Measurements from ENCODE around the gene NPPA. TPM values are rescaled to one million over a fixed set of nuclear protein-coding genes. Genes with fewer than 3 reads are reported as not detected.

The NPPA gene
- total RNA-seq, 1 experiment from 2014 or later, result not detected

GRCh38 chr1:11874624-11875023 is 27.0 kb upstream of the NPPA start:
- ATAC-seq, result no peak
- BruUV-seq (replicated peaks), result no TSS peak
- Histone ChIP-seq H3K9ac (ENCODE audit: low read length) (no peak overlapping the region), H3K9me3 (ENCODE audit: low read length) (no peaks in the 10 kb centered on the region), H3K27ac (ENCODE audit: low read length) (no peak overlapping the region), H3F3A (ENCODE audit: low read length, unreplicated experiment) (no peaks in the 10 kb centered on the region), H3K4me2 (ENCODE audit: low read length) (no peak overlapping the region), H3K27me3 (ENCODE audit: low read length) (peaks cover 9% of the 10 kb centered on the region), H3K4me1 (ENCODE audit: insufficient read depth, low read length) (no peaks in the 10 kb centered on the region), H3K79me2 (ENCODE audit: low read length) (no peaks in the 10 kb centered on the region), H3K9me2 (replicated peaks; ENCODE audit: low read length) (no peaks in the 10 kb centered on the region), H2AFZ (ENCODE audit: low read length) (no peak overlapping the region), H4K20me1 (ENCODE audit: low read length) (no peaks in the 10 kb centered on the region), H3K4me3 (ENCODE audit: low read length) (no peak overlapping the region), H3K36me3 (ENCODE audit: low read depth, low read length) (no peaks in the 10 kb centered on the region)
- no peak for TF ChIP-seq EZH2phosphoT487 (IDR thresholded peaks at IDR 0.05; ENCODE audit: borderline replicate concordance, low read length)
- TF ChIP-seq EZH2 (IDR thresholded peaks at IDR 0.05; ENCODE audit: low read length, unreplicated experiment), result no peak
- no peak for TF ChIP-seq CTCF (conservative IDR thresholded peaks at IDR 0.05; ENCODE audit: low read depth, low read length)
- ChIA-PET POLR2A (ENCODE audit: unreplicated experiment) (no interaction called here), CTCF (no interaction called here)
- intact Hi-C loops (cut with micrococcal nuclease), result no loop called here
- no peak for DNase-seq

- H3K4me2 ChIP-seq (ENCODE audit: low read length), result no peak overlapping the region
- POLR2A ChIA-PET (ENCODE audit: unreplicated experiment), result no interaction called here
- CTCF ChIA-PET, result no interaction called here
- no peaks in the 10 kb centered on the region for H3K4me1 ChIP-seq (ENCODE audit: insufficient read depth, low read length)
- H3K9me2 ChIP-seq (replicated peaks; ENCODE audit: low read length), result no peaks in the 10 kb centered on the region
- no peaks in the 10 kb centered on the region for H3K9me3 ChIP-seq (ENCODE audit: low read length)
- intact Hi-C loops (cut with micrococcal nuclease), result no loop called here
- no peak overlapping the region for H2AFZ ChIP-seq (ENCODE audit: low read length)
- H3F3A ChIP-seq (ENCODE audit: low read length, unreplicated experiment), result no peaks in the 10 kb centered on the region
- no peak overlapping the region for H3K4me3 ChIP-seq (ENCODE audit: low read length)
- no peaks in the 10 kb centered on the region for H3K36me3 ChIP-seq (ENCODE audit: low read depth, low read length)
- DNase-seq, result no peak
- no peak overlapping the region for H3K27ac ChIP-seq (ENCODE audit: low read length)
- H3K79me2 ChIP-seq (ENCODE audit: low read length), result no peaks in the 10 kb centered on the region
- no peak for ATAC-seq
- H4K20me1 ChIP-seq (ENCODE audit: low read length), result no peaks in the 10 kb centered on the region
- H3K27me3 ChIP-seq (ENCODE audit: low read length), result peaks cover 9% of the 10 kb centered on the region
- no peak overlapping the region for H3K9ac ChIP-seq (ENCODE audit: low read length)
- TF ChIP-seq EZH2 (IDR thresholded peaks at IDR 0.05; ENCODE audit: low read length, unreplicated experiment) (no peak), CTCF (conservative IDR thresholded peaks at IDR 0.05; ENCODE audit: low read depth, low read length) (no peak), EZH2phosphoT487 (IDR thresholded peaks at IDR 0.05; ENCODE audit: borderline replicate concordance, low read length) (no peak)
- BruUV-seq (replicated peaks), result no TSS peak
Observed at GRCh38 chr1:11874258-11874562, 26.6 kb upstream of the NPPA start.

GRCh38 chr1:11873395-11874257 is 26.0 kb upstream of the NPPA start:
- Histone ChIP-seq H3K4me3 (ENCODE audit: low read length) (no peak overlapping the region), H3K27ac (ENCODE audit: low read length) (no peak overlapping the region), H3K4me2 (ENCODE audit: low read length) (no peak overlapping the region), H3K27me3 (ENCODE audit: low read length) (peaks cover 8% of the 10 kb centered on the region), H2AFZ (ENCODE audit: low read length) (no peak overlapping the region), H4K20me1 (ENCODE audit: low read length) (no peaks in the 10 kb centered on the region), H3F3A (ENCODE audit: low read length, unreplicated experiment) (no peaks in the 10 kb centered on the region), H3K9me2 (replicated peaks; ENCODE audit: low read length) (no peaks in the 10 kb centered on the region), H3K36me3 (ENCODE audit: low read depth, low read length) (no peaks in the 10 kb centered on the region), H3K9me3 (ENCODE audit: low read length) (no peaks in the 10 kb centered on the region), H3K79me2 (ENCODE audit: low read length) (no peaks in the 10 kb centered on the region), H3K9ac (ENCODE audit: low read length) (no peak overlapping the region), H3K4me1 (ENCODE audit: insufficient read depth, low read length) (no peaks in the 10 kb centered on the region)
- ChIA-PET CTCF (no interaction called here), POLR2A (ENCODE audit: unreplicated experiment) (no interaction called here)
- peak; percentile 3 for DNase-seq
- BruUV-seq (replicated peaks), result no TSS peak
- no peak for TF ChIP-seq EZH2 (IDR thresholded peaks at IDR 0.05; ENCODE audit: low read length, unreplicated experiment)
- TF ChIP-seq EZH2phosphoT487 (IDR thresholded peaks at IDR 0.05; ENCODE audit: borderline replicate concordance, low read length), result no peak
- TF ChIP-seq CTCF (conservative IDR thresholded peaks at IDR 0.05; ENCODE audit: low read depth, low read length), result no peak
- intact Hi-C loops (cut with micrococcal nuclease), result no loop called here
- ATAC-seq, result no peak
